Stomach (tissue), 9 donors: Measurements from ENCODE around the gene NDOR1. TPM values are rescaled to one million over a fixed set of nuclear protein-coding genes. Genes with fewer than 3 reads are reported as not detected.

Experiments used
- DNase-seq, 2 donors: peaks; one replicate each; pipeline versions ENCODE4 v3.0.0 to v3.0.0-alpha.2; 2013 to 2019
- H3K27ac ChIP-seq, 5 donors: fragments of 200-600 bp in 4 of 5; sonication (generic) in 4 of 5; one replicate each; pipeline ENCODE4 v1.5.1; 2013 to 2019; ENCODE audit warnings: mild to moderate bottlenecking in 1 of 5, moderate library complexity in 1 of 5
- H3K27me3 ChIP-seq, 3 donors: fragments of 200-600 bp; sonication (generic); one replicate each; pipeline ENCODE4 v1.5.1; 2017 to 2019; ENCODE audit warnings: mixed run types in 1 of 3
- H3K36me3 ChIP-seq, 4 donors: fragments of 200-600 bp; sonication (generic); 1 replicate in 3 of 4; 2 replicates in 1 of 4; pipeline ENCODE4 v1.5.1; 2016 to 2019
- H3K4me1 ChIP-seq, 4 donors: fragments of 200-600 bp; sonication (generic); one replicate each; pipeline ENCODE4 v1.5.1; 2016 to 2019
- H3K4me3 ChIP-seq, 4 donors: fragments of 200-600 bp; sonication (generic) in 3 of 4; one replicate each; pipeline ENCODE4 v1.5.1; 2016 to 2019; ENCODE audit warnings: mild to moderate bottlenecking in 1 of 4
- H3K9me3 ChIP-seq, 4 donors: fragments of 200-600 bp; sonication (generic); one replicate each; pipeline ENCODE4 v1.5.1; 2016 to 2019
- CTCF ChIP-seq, 7 experiments: fragments of 450-650 bp in 4 of 7; fragments of 200-600 bp in 3 of 7; sonication (generic) in 3 of 7; IDR thresholded peaks; one replicate each; pipeline ENCODE4 v1.5.1; 2016 to 2019; ENCODE audit warnings: antibody characterized with exemption in 7 of 7, control low read depth in 2 of 7, mild to moderate bottlenecking in 1 of 7
- EP300 ChIP-seq: sonication (generic); formaldehyde crosslinking; IDR thresholded peaks from one replicate; pipeline ENCODE4 v1.6.1; 2017; ENCODE audit warnings: antibody characterized with exemption
- POLR2A ChIP-seq, 4 donors: fragments of 450-650 bp; IDR thresholded peaks; one replicate each; pipeline ENCODE4 v1.6.1; 2016; ENCODE audit warnings: antibody characterized with exemption in 4 of 4, control low read depth in 2 of 4, mild to moderate bottlenecking in 1 of 4, moderate library complexity in 1 of 4
- POLR2AphosphoS5 ChIP-seq, 3 donors: sonication (generic); formaldehyde crosslinking; IDR thresholded peaks; one replicate each; pipeline ENCODE4 v1.6.1; 2016; ENCODE audit warnings: antibody characterized with exemption in 3 of 3
- WGBS, 5 donors: extraction: QIAGEN DNeasy Blood & Tissue Kit in 3 of 5; methylation state at CpG; one replicate each; pipeline versions ENCODE4 v1.1.5 to v1.1.7; 2013 to 2018; 5-methylcytosine and 5-hydroxymethylcytosine counted together
- intact Hi-C: fragments of 100-400 bp; cut with DNase I; formaldehyde crosslinking; loops from one replicate; pipeline ENCODE4 v1.15.1; 2023; ENCODE audit warnings: low total_unique reads
- polyA plus RNA-seq, 3 donors: library from polyadenylated mRNA; stranded (reverse); fragments of 200-250 nt; gene quantifications; one replicate each; pipeline ENCODE4 v1.2.3, GENCODE V29; 2013
- total RNA-seq, 5 donors: library from RNA; depleted of rRNA; stranded (reverse); fragments of >200 nt; gene quantifications; one replicate each; pipeline versions ENCODE4 v1.1.0 to v1.2.3, GENCODE V29; 2014 to 2016
- donor health status: healthy with polysubstance abuse.
- donor health status: Bipolar disorder and iron deficiency.
- donor health status: healthy.

Gene NDOR1
- total and polyA plus RNA-seq, 8 donors: 0.89 to 105 (median 7.9) TPM

DNA sequence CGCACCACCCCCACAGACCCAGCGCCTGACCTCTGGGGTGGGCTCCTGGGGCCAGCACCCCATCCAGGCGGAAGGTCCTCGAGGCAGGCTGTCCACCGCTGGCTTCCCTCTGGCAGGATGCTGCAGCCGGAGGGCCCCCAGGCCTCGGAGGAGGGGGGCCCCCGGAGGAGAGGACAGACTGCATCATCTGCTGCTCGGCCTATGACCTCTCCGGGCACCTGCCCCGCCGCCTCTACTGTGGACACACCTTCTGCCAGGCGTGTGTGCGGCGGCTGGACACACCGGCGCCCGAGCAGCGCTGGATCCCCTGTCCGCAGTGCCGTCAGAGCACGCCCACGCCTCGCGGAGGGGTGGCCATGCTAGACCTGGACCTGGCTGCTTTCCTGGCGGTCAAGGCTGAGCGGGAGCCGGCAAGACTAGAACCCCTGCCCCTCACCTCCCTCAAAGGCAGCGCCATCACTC is 23.0 kb downstream of the NDOR1 start:
- Histone ChIP-seq H3K27me3 (peaks cover 11 to 67% (median 51%) of the 10 kb centered on the region in 3 donors), H3K27ac (no peak overlapping the region), H3K4me3 (peak overlapping the region in 1 of 4 donors; percentile 22), H3K36me3 (no peaks in the 10 kb centered on the region), H3K4me1 (peaks cover 22 to 64% (median 52%) of the 10 kb centered on the region in 4 donors), H3K9me3 (no peaks in the 10 kb centered on the region)
- 33 to 41% (median 39%) methylated on average over 3 to 29 of the region's 29 CpGs for WGBS, 5 donors
- intact Hi-C loops: loop anchor here (5.0 kb wide), 1 partner anchor 111 kb away; no protein-coding TSS in a partner anchor
- TF ChIP-seq POLR2A (IDR thresholded peaks at IDR 0.05) (no peak), EP300 (no peak), POLR2AphosphoS5 (IDR thresholded peaks at IDR 0.05) (no peak), CTCF (IDR thresholded peaks at IDR 0.05) (no peak)
- no peak for DNase-seq

DNA sequence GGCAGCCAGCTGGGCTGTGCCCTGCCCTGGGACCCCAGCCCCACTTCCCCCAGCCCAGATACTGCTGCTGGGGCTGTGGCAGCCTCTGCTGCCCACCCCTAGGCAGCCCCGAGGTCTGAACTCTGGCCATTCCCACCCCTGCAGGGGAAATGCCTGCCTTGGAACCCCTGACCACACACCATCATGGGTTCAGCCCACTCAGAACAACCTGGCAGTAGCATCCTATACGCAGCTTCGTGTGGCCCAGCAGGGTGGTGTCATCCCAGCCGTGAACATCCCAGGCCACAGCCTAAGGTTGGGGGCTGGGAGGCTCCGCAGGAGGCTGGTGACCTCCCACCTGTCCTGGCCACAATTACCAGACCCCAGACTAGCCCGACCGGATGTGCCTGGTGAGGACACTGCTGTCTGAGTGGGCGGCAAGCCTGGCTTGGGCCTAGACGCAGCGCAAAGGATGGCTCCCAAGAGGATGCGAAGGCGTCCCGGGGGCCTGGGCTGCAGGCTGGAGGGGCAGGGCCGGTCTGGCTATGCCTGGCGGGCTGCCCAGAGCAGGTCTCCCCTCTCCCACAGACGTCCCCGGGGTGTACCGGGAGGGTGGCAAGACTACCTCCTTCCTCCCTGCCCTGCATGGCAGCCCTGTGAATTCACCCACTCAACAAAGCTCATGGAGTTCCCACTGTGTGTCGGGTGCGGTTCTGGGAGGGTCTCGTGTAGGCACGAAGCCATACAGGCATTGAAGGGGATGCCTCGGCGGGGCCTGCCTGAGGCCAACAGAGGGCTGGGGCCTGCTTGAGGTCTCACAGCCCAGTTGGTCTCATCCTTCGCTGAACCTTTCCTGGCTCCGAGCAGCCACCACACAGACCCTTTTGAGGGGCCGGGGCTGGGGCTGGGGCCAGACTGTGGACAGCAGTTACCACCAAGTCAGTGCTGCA is 23.7 kb downstream of the NDOR1 start:
- Histone ChIP-seq H3K4me1 (peaks cover 18 to 57% (median 48%) of the 10 kb centered on the region in 4 donors), H3K27me3 (peaks cover 11 to 74% (median 58%) of the 10 kb centered on the region in 3 donors), H3K27ac (no peak overlapping the region), H3K4me3 (no peak overlapping the region), H3K9me3 (no peaks in the 10 kb centered on the region), H3K36me3 (no peaks in the 10 kb centered on the region)
- intact Hi-C loops: loop anchor here (5.0 kb wide), 1 partner anchor 112 kb away; no protein-coding TSS in a partner anchor
- WGBS, 5 donors: 68 to 82% (median 77%) methylated on average over 15 to 27 of the region's 27 CpGs
- TF ChIP-seq CTCF (IDR thresholded peaks at IDR 0.05) (no peak), POLR2A (IDR thresholded peaks at IDR 0.05) (no peak), EP300 (no peak), POLR2AphosphoS5 (IDR thresholded peaks at IDR 0.05) (no peak)
- DNase-seq: no peak

DNA sequence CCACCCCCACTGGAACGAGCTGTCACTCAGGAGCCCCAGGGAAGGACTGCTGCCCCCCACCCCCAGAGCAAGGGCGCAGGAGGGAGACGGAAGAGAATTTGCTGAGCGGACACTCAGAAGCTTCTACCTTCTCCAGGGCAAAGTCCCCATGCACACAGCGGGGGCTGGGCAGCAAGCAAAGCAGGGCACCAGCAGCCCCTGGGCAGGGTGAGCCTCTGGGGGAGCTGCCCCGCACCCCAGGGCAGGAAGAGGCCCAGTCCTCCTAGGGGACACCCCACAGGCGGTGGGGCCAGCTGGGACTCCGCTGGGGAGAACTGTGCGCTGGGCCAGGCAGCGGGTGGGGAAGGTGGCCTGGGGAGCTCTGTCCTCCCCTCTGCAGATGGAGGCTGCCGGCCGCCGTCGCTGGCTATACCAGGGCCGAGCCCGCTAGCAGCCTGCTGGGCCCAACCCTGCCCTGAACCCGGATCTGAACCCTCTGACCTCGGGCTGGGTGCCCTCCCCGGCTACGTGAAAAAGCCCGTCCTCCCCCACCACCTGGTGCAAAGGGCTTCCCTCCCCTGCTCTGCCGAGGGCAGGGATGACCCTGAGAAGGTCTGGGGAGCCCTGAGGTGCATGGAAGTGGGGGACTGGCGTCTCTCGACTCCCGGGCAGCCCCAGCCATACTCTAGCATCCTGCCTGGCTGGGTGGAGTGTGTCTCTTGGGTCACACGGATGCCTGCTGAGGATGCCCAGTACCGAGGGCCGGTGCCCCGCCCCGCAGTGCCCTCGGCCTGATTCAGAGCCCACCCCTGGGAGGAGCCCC is 24.6 kb downstream of the NDOR1 start:
- Histone ChIP-seq H3K4me1 (peaks cover 11 to 48% (median 42%) of the 10 kb centered on the region in 4 donors), H3K4me3 (no peak overlapping the region), H3K27me3 (peaks cover 15 to 82% (median 67%) of the 10 kb centered on the region in 3 donors), H3K36me3 (no peaks in the 10 kb centered on the region), H3K27ac (no peak overlapping the region), H3K9me3 (no peaks in the 10 kb centered on the region)
- WGBS, 5 donors: 52 to 72% (median 57%) methylated on average over 8 to 31 of the region's 31 CpGs
- intact Hi-C loops: loop anchor here (5.0 to 10.0 kb wide), 2 partner anchors 45 to 113 kb away; partner anchors contain the start of genes ANAPC2 and SSNA1
- peak in 1 of 2 donors; percentile 35 for DNase-seq
- TF ChIP-seq EP300 (no peak), CTCF (IDR thresholded peaks at IDR 0.05) (no peak), POLR2AphosphoS5 (IDR thresholded peaks at IDR 0.05) (no peak), POLR2A (IDR thresholded peaks at IDR 0.05) (no peak)
